ENCODE measurements around the gene FBXO38.

DNA sequence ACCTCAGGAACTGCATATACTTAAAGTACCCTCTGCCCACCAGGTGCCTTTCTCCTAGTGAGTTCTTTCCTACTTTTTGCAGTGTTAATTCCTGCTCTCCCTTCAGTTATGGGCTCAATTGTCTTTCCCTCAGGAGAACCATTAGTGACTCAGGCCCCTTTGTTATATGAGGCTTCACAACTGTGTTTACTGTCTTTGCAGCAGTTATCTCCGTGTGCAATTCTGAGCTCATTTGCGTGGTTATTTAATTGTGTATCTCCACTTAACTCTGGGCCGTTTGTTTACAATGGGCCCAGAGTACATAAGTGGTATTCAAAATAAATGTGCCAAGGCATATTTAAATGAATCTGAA lies 9.6 kb downstream of the FBXO38 start:
- TF ChIP-seq, protein P1, sequence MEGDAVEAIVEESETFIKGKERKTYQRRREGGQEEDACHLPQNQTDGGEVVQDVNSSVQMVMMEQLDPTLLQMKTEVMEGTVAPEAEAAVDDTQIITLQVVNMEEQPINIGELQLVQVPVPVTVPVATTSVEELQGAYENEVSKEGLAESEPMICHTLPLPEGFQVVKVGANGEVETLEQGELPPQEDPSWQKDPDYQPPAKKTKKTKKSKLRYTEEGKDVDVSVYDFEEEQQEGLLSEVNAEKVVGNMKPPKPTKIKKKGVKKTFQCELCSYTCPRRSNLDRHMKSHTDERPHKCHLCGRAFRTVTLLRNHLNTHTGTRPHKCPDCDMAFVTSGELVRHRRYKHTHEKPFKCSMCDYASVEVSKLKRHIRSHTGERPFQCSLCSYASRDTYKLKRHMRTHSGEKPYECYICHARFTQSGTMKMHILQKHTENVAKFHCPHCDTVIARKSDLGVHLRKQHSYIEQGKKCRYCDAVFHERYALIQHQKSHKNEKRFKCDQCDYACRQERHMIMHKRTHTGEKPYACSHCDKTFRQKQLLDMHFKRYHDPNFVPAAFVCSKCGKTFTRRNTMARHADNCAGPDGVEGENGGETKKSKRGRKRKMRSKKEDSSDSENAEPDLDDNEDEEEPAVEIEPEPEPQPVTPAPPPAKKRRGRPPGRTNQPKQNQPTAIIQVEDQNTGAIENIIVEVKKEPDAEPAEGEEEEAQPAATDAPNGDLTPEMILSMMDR (conservative IDR thresholded peaks at IDR 0.05; ENCODE audit: low read length), result no peak
- no peak for TF ChIP-seq EZH2phosphoT487 (IDR thresholded peaks at IDR 0.05; ENCODE audit: borderline replicate concordance, low read depth, low read length)
